ENCODE measurements around the gene TRIP10.

DNA sequence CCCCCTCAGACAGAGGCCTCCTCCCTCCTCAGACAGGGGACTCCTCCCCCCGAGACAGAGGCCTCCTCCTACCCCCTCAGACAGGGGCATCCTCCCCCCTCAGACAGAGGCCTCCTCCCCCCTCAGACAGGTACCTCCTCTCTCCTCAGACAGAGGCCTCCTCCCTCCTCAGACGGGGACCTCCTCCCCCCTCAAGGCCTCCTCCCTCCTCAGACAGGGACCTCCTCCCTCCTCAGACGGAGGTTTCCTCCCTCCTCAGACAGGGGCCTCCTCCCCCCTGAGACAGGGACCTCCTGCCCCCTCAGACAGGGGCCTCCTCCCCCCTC, 32.9 kb upstream of the TRIP10 start:
- TF ChIP-seq, protein P1, sequence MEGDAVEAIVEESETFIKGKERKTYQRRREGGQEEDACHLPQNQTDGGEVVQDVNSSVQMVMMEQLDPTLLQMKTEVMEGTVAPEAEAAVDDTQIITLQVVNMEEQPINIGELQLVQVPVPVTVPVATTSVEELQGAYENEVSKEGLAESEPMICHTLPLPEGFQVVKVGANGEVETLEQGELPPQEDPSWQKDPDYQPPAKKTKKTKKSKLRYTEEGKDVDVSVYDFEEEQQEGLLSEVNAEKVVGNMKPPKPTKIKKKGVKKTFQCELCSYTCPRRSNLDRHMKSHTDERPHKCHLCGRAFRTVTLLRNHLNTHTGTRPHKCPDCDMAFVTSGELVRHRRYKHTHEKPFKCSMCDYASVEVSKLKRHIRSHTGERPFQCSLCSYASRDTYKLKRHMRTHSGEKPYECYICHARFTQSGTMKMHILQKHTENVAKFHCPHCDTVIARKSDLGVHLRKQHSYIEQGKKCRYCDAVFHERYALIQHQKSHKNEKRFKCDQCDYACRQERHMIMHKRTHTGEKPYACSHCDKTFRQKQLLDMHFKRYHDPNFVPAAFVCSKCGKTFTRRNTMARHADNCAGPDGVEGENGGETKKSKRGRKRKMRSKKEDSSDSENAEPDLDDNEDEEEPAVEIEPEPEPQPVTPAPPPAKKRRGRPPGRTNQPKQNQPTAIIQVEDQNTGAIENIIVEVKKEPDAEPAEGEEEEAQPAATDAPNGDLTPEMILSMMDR (IDR thresholded peaks at IDR 0.05), result no peak
- TF ChIP-seq POLR2A (IDR thresholded peaks at IDR 0.05), result no peak

Data from ovary (tissue), 3 donors.